HEK293T (cell line): ENCODE measurements around the gene MT1E.

Experiments
- CTCF ChIA-PET: fragments of 350-600 bp; formaldehyde crosslinking; extraction: SDS; loops from one replicate; lab custom pipeline; 2021; ENCODE audit warnings: antibody characterized with exemption, inconsistent platforms; lab: Yijun Ruan, JAX
- POLR2A ChIA-PET: fragments of 350-600 bp; formaldehyde crosslinking; extraction: SDS; loops from one replicate; lab custom pipeline; 2020; ENCODE audit warnings: antibody characterized with exemption, inconsistent platforms; lab: Yijun Ruan, JAX
- DNase-seq: peaks from one replicate; pipeline ENCODE4 v3.0.0; 2012; ENCODE audit warnings: mixed read lengths; ENCODE audit errors: extremely low spot score
- ARNT ChIP-seq: fragments of 450-650 bp; IDR thresholded peaks from 2 replicates; pipeline ENCODE4 v1.6.1; 2017; ENCODE audit warnings: mild to moderate bottlenecking
- BHLHE40 ChIP-seq: fragments of 450-650 bp; IDR thresholded peaks from 2 replicates; pipeline ENCODE4 v1.6.1; 2016; ENCODE audit warnings: mild to moderate bottlenecking, moderate library complexity, borderline replicate concordance
- CTBP1 ChIP-seq: fragments of 450-650 bp; IDR thresholded peaks from 2 replicates; pipeline ENCODE4 v1.6.1; 2016; ENCODE audit warnings: borderline replicate concordance
- ELF4 ChIP-seq: fragments of 450-650 bp; IDR thresholded peaks from 2 replicates; pipeline ENCODE4 v1.6.1; 2017; ENCODE audit warnings: antibody characterized with exemption
- FOXA1 ChIP-seq: fragments of 450-650 bp; IDR thresholded peaks from 2 replicates; pipeline ENCODE4 v1.6.1; 2016; ENCODE audit warnings: mild to moderate bottlenecking
- FOXK2 ChIP-seq: fragments of 450-650 bp; IDR thresholded peaks from 2 replicates; pipeline ENCODE4 v1.6.1; 2016; ENCODE audit warnings: mild to moderate bottlenecking
- FOXM1 ChIP-seq: fragments of 450-650 bp; IDR thresholded peaks from 2 replicates; pipeline ENCODE4 v1.6.1; 2017; ENCODE audit warnings: mild to moderate bottlenecking, borderline replicate concordance
- HDGF ChIP-seq: fragments of 450-650 bp; IDR thresholded peaks from 2 replicates; pipeline ENCODE4 v1.6.1; 2017; ENCODE audit warnings: antibody characterized with exemption, borderline replicate concordance
- L3MBTL2 ChIP-seq: fragments of 450-650 bp; conservative IDR thresholded peaks from 2 replicates; pipeline ENCODE4 v1.6.1; 2016; ENCODE audit warnings: mild to moderate bottlenecking
- LEF1 ChIP-seq: fragments of 450-650 bp; IDR thresholded peaks from 2 replicates; pipeline ENCODE4 v1.6.1; 2017; ENCODE audit warnings: mild to moderate bottlenecking, borderline replicate concordance
- NFRKB ChIP-seq: fragments of 450-650 bp; IDR thresholded peaks from 2 replicates; pipeline ENCODE4 v1.6.1; 2016; ENCODE audit warnings: mild to moderate bottlenecking, moderate library complexity
- SP1 ChIP-seq: fragments of 450-650 bp; IDR thresholded peaks from 2 replicates; pipeline ENCODE4 v1.6.1; 2017
- SUZ12 ChIP-seq: fragments of 450-650 bp; IDR thresholded peaks from 2 replicates; pipeline ENCODE4 v1.6.1; 2016; ENCODE audit warnings: mild to moderate bottlenecking
- TARDBP ChIP-seq: fragments of 450-650 bp; IDR thresholded peaks from 2 replicates; pipeline ENCODE4 v1.6.1; 2016
- ZNF384 ChIP-seq: fragments of 450-650 bp; IDR thresholded peaks from 2 replicates; pipeline ENCODE4 v1.6.1; 2016
- TF ChIP-seq, protein P1 (sequence below): fragments of 450-650 bp; IDR thresholded peaks from 2 replicates; pipeline ENCODE4 v1.6.1; 2016

The MT1E gene

DNA sequence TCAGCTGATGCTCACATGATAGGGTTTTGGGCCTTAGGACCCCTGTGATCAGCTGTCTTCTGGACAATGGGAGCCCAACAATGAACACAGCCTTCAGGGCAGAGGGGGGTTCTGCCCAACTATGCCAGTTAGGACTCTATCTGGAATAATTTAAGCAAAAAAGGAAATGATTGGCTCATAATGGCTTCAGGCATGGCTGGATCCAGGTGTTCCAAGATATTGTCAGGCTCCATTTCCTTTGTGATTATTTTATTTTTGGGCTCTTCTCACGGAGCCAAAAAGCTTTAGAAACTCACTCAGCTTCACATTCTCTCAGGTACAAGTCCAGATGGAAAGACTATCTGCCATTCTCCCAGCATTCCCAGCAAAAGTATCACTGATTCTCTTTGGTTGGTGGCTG lies 20.1 kb upstream of the MT1E start:
- ChIA-PET CTCF (no interaction called here), POLR2A (no interaction called here)
- TF ChIP-seq L3MBTL2, result no peak
- TF ChIP-seq HDGF, result no peak
- no peak for TF ChIP-seq ZNF384
- no peak for TF ChIP-seq FOXM1
- TF ChIP-seq SP1, result no peak
- no peak for DNase-seq

DNA sequence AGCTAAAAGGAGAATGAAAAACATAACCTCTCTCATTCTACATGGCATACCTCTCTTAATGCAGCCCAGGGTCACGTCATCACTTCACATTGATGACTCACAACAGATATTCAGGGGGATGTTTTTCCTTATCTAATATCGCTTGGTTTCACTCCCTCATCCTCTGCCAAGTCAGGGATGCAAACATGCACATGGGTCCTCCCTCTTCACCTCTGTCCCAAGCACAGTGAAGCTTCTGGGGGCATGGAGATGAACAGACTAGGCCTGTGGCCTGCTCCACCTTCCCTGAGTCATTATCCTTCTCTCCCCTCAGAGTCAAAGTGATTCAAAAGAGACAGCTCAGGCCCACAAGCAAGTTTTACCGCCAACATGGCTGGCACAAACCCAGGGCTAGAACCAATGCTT lies 19.5 kb upstream of the MT1E start:
- CTCF ChIA-PET, result interaction anchor here (0.6 to 1.1 kb wide), 2 partner anchors 14 to 20 kb away, joined by 3 to 4 read pairs; partner anchors contain the start of gene MT1E
- TF ChIP-seq, protein P1, sequence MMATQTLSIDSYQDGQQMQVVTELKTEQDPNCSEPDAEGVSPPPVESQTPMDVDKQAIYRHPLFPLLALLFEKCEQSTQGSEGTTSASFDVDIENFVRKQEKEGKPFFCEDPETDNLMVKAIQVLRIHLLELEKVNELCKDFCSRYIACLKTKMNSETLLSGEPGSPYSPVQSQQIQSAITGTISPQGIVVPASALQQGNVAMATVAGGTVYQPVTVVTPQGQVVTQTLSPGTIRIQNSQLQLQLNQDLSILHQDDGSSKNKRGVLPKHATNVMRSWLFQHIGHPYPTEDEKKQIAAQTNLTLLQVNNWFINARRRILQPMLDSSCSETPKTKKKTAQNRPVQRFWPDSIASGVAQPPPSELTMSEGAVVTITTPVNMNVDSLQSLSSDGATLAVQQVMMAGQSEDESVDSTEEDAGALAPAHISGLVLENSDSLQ, result no peak
- TF ChIP-seq BHLHE40 (no peak), FOXK2 (no peak), L3MBTL2 (no peak), FOXA1 (no peak), FOXM1 (no peak), SP1 (no peak), ZNF384 (no peak), SUZ12 (no peak), HDGF (no peak), TARDBP (no peak), ARNT (no peak)
- POLR2A ChIA-PET, result no interaction called here
- DNase-seq, result no peak

DNA sequence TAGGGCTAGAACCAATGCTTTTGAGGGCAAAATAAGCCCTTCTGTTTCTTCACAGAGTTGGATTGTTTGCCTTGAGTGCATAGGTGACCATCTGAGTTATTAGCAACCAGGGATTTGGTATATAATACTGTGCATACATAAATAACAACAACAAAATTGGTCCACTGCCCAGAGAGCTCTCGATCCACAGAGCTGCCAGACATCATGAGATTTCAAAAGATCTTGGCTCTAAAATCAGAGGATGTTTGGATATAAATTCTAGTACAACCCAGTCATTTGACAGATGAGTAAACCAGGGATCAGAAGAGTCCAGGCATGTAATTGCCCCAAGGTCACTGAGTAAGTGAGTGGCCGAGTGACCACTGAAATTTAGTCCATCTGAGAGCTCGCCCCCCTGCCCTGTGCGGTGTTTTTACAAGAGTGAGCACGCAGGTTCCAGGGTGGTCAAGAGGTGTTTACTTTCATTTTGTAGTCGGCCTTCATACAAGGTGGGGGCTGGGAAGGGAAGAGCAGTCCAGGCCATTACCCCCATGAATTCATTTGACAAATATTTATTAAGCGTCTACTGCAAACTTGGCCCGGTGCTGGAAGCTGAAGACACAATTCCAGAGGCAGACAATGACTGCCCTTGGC lies 19.0 kb upstream of the MT1E start:
- no peak for TF ChIP-seq FOXA1
- no peak for TF ChIP-seq LEF1
- TF ChIP-seq BHLHE40, result no peak
- TF ChIP-seq, protein P1, result no peak
- POLR2A ChIA-PET, result no interaction called here
- DNase-seq, result no peak
- CTCF ChIA-PET, result interaction anchor here (0.6 to 1.1 kb wide), 2 partner anchors 15 to 19 kb away, joined by 3 to 4 read pairs; partner anchors contain the start of gene MT1E

DNA sequence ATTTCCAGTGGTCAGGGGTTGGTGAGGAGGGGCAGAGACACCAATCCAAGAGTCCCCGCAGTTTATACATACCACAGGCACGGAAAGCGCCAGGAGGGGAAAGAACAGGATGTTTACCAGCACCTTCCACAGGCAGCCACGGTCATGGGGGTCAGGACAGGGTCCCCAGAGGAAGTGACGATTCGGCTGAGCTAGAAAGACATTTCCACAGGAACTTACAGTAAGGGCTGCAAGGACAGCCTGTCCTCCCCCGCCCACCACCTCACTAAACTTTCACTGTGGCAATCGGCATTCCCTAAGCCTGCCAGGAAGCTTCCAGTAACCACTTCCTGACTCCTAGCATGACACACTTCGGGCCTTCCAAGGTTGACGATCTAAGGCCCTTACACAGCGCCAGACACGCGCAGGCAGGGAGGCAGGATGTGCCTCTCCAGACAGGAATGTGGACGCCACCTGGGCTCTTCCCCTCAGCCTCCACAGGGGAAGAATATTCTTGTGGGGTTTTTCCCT lies 18.4 kb upstream of the MT1E start:
- CTCF ChIA-PET, result interaction anchor here (1.1 kb wide), 1 partner anchor 15 kb away, joined by 4 read pairs; no protein-coding TSS in a partner anchor
- no peak for DNase-seq
- POLR2A ChIA-PET, result no interaction called here
- TF ChIP-seq, protein P1, result no peak
- TF ChIP-seq NFRKB, result no peak
- TF ChIP-seq TARDBP, result no peak
- no peak for TF ChIP-seq SP1
- no peak for TF ChIP-seq ARNT

DNA sequence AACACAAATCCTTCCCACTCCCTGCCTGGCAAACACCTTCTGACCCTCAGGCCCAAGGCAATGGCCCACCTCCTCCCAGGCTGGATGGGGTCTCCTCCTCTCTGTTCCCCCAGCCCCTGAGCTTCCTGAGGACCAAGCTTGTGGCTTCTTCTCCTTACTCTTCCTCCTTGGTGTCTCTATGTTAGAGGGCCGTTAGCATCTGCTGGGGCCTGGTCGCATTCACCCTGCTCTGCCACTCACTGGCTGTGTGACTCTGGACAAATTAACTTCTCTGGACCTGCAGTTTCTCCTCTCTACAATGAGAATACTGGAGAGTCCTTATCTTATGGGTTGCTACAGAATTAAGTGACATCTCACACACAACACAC lies 17.9 kb upstream of the MT1E start:
- no peak for TF ChIP-seq SP1
- no peak for TF ChIP-seq TARDBP
- no peak for TF ChIP-seq FOXM1
- no peak for TF ChIP-seq NFRKB
- TF ChIP-seq ELF4, result no peak
- TF ChIP-seq SUZ12, result no peak
- no peak for TF ChIP-seq HDGF
- no peak for TF ChIP-seq ARNT
- TF ChIP-seq L3MBTL2, result no peak
- no peak for TF ChIP-seq BHLHE40
- no peak for TF ChIP-seq ZNF384
- no peak for TF ChIP-seq FOXA1
- TF ChIP-seq, protein P1, result no peak
- TF ChIP-seq FOXK2, result no peak
- no peak for TF ChIP-seq CTBP1
- TF ChIP-seq LEF1, result no peak
- POLR2A ChIA-PET, result no interaction called here
- CTCF ChIA-PET, result no interaction called here
- no peak for DNase-seq

DNA sequence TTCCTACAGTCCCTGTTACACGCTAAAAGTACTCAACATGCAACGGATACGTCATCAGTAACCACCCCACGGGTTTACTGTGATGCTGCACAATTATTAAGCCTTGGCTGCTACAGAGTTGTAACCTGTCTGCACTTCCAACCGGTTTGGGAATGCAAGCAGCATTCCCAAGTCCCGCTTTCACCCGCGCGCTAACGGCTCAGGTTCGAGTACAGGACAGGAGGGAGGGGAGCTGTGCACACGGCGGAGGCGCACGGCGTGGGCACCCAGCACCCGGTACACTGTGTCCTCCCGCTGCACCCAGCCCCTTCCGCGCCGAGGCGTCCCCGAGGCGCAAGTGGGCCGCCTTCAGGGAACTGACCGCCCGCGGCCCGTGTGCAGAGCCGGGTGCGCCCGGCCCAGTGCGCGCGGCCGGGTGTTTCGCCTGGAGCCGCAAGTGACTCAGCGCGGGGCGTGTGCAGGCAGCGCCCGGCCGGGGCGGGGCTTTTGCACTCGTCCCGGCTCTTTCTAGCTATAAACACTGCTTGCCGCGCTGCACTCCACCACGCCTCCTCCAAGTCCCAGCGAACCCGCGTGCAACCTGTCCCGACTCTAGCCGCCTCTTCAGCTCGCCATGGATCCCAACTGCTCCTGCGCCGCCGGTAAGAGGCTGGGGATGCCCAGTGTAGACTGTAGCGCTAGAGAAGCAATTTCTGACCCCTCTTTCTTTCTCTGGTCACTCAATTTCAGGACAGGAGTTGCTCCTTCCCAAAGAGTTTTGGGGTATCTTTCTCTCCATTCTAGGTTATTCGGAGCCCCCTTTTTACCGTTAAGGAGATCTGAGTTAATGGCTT lies 17.3 kb upstream of the MT1E start, which contains the start of gene MT2A:
MT2A (plus strand) TSS at position 542 of the 833 bp plus-strand sequence; CDS start at position 614, 72 bp downstream.
- ChIA-PET CTCF (interaction anchor here (0.6 kb wide), 1 partner anchor 73 kb away, joined by 4 read pairs; no protein-coding TSS in a partner anchor), POLR2A (interaction anchor here (0.6 to 1.0 kb wide), 9 partner anchors 10 to 418 kb away, joined by 3 to 8 read pairs (median 3); partner anchors contain the start of genes MT1F and MT1X)
- TF ChIP-seq LEF1 (no peak), L3MBTL2 (peak; percentile 60; the same call in 1 of the 2 replicates)
- peak; percentile 91 for DNase-seq
